Effector memory CD8-positive, alpha-beta T cell (primary cell): ENCODE measurements around the gene SLC25A21.

Experiments
- ATAC-seq: fragments of 150-1000 bp; cut with Tn5 transposase; replicated peaks from 2 replicates; pipeline ENCODE4 v1.10.0; 2021; ENCODE audit warnings: mild to moderate bottlenecking, moderate library complexity
- DNase-seq, 3 experiments: peaks; one replicate each; pipeline ENCODE4 v3.0.0; 2021
- H3K27ac Mint-ChIP-seq, 2 donors: one replicate each; pipeline ENCODE4 v1.8.0; 2022; ENCODE audit warnings: mild to moderate bottlenecking in 2 of 2, mixed read lengths in 2 of 2, moderate library complexity in 2 of 2
- H3K27me3 Mint-ChIP-seq, 2 donors: one replicate each; pipeline ENCODE4 v1.8.0; 2022; ENCODE audit warnings: mixed read lengths in 2 of 2
- H3K36me3 Mint-ChIP-seq: one replicate; pipeline ENCODE4 v1.8.0; 2022; ENCODE audit warnings: mild to moderate bottlenecking, moderate library complexity, mixed read lengths; ENCODE audit not compliant: insufficient read depth
- H3K4me1 Mint-ChIP-seq, 2 donors: one replicate each; pipeline ENCODE4 v1.8.0; 2022; ENCODE audit warnings: low read depth in 2 of 2, mixed read lengths in 2 of 2
- H3K4me3 Mint-ChIP-seq, 2 donors: one replicate each; pipeline ENCODE4 v1.8.0; 2022; ENCODE audit warnings: mild to moderate bottlenecking in 2 of 2, mixed read lengths in 2 of 2, moderate library complexity in 2 of 2
- H3K9me3 Mint-ChIP-seq, 2 donors: one replicate each; pipeline ENCODE4 v1.8.0; 2022; ENCODE audit warnings: mixed read lengths in 2 of 2

SLC25A21 gene

GRCh38 chr14:37145395-37145794, 27.0 kb downstream of the SLC25A21 start:
- H3K27ac Mint-ChIP-seq: no peak overlapping the region
- H3K4me1 Mint-ChIP-seq: no peaks in the 10 kb centered on the region

GRCh38 chr14:37144729-37145363, 27.6 kb downstream of the SLC25A21 start:
- ATAC-seq (no peak), DNase-seq (no peak)
- Mint-ChIP-seq H3K4me3 (no peak overlapping the region), H3K4me1 (no peaks in the 10 kb centered on the region), H3K27me3 (no peaks in the 10 kb centered on the region), H3K36me3 (no peaks in the 10 kb centered on the region), H3K27ac (no peak overlapping the region), H3K9me3 (peaks cover 0 to 2% of the 10 kb centered on the region in 2 donors)

More at GRCh38 chr14:37145395-37145794, 27.0 kb downstream of the SLC25A21 start:
- no peak overlapping the region for H3K4me3 Mint-ChIP-seq
- H3K36me3 Mint-ChIP-seq: no peaks in the 10 kb centered on the region
- ATAC-seq (no peak), DNase-seq (no peak)
- H3K9me3 Mint-ChIP-seq: peaks cover 0 to 2% of the 10 kb centered on the region in 2 donors
- no peaks in the 10 kb centered on the region for H3K27me3 Mint-ChIP-seq

- ATAC-seq (no peak), DNase-seq (no peak)
- H3K9me3 Mint-ChIP-seq: peaks cover 0 to 2% of the 10 kb centered on the region in 2 donors
- H3K27ac Mint-ChIP-seq: no peak overlapping the region
- H3K4me1 Mint-ChIP-seq: no peaks in the 10 kb centered on the region
- no peak overlapping the region for H3K4me3 Mint-ChIP-seq
- H3K27me3 Mint-ChIP-seq: no peaks in the 10 kb centered on the region
- no peaks in the 10 kb centered on the region for H3K36me3 Mint-ChIP-seq
These were observed 28.9 kb downstream of the SLC25A21 start for GRCh38 chr14:37143475-37143874.

DNA sequence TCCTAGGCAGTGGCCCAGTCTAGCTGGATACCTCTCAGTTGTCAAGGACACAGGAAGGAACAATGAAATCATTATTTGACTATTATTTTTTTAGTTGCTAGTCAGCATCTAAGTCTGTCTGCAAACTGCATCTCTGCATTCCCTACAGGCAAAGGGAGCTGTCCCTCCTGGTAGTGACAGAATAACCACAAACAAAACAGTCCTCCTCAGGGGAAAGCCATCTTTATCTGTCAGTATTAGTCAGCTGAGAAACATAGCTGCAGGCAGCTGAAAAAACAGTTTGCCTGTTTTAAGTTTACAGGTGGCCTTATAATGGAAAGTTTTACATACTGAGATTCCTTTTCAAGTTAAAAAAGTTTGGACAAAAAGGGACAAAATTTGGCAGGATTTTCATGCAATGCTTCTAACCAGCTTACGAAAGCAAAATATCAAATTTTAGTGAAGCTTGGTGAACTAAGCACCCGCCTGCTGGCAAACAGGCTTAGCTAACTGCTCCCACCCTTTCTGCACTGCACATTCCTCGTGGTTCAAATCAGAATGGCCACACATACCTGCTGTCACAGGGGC, 29.5 kb downstream of the SLC25A21 start:
- Mint-ChIP-seq H3K4me1 (no peaks in the 10 kb centered on the region), H3K27ac (no peak overlapping the region), H3K36me3 (no peaks in the 10 kb centered on the region), H3K9me3 (peaks cover 0 to 2% of the 10 kb centered on the region in 2 donors), H3K4me3 (no peak overlapping the region), H3K27me3 (no peaks in the 10 kb centered on the region)
- ATAC-seq (no peak), DNase-seq (no peak)

DNA sequence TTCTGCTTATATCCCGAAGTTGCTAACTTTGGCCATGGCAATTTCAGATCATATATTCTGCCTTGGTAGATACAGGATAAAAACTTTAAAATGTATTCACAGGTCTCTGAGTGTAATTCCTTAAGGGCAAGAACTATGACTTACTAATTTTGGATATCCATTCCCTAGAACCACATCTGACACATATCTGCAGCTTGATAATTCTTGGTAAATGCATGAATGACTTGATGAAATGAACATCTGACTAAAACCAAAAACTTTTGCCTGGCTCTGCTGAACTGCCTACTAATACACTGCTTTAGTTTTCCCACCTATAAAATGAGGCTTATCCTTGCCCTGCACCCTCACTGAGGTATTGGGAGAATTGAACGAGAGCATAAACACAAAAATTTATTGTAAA, 32.2 kb downstream of the SLC25A21 start:
- no peak overlapping the region for H3K4me3 Mint-ChIP-seq
- no peak for DNase-seq
- no peak overlapping the region for H3K27ac Mint-ChIP-seq
- no peaks in the 10 kb centered on the region for H3K4me1 Mint-ChIP-seq
- ATAC-seq: no peak
- H3K27me3 Mint-ChIP-seq: no peaks in the 10 kb centered on the region
- peaks cover 0 to 2% of the 10 kb centered on the region in 2 donors for H3K9me3 Mint-ChIP-seq
- H3K36me3 Mint-ChIP-seq: no peaks in the 10 kb centered on the region

GRCh38 chr14:37139710-37140109, 32.7 kb downstream of the SLC25A21 start:
- Mint-ChIP-seq H3K27ac (no peak overlapping the region), H3K9me3 (peaks cover 0 to 2% of the 10 kb centered on the region in 2 donors), H3K27me3 (no peaks in the 10 kb centered on the region), H3K4me1 (no peaks in the 10 kb centered on the region), H3K4me3 (no peak overlapping the region), H3K36me3 (no peaks in the 10 kb centered on the region)
- ATAC-seq: no peak
- DNase-seq: no peak

DNA sequence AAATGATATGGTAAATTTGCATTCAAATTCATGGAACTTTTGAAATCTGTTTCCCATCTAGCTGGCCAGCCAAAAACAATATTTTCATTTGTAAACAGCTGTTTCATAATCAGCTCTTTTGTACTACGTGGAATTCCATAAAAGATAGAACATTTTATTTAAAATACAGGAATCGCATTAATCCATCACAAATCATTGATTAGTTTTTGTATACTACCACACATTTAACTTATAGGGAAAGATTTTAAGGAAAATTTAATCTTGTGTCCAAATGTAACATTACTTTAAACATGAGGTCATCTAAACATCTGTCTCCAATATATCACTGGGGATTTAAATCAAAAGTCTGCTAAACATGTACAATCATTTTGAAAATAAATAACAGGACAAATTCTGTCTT, 33.5 kb downstream of the SLC25A21 start:
- Mint-ChIP-seq H3K27me3 (no peaks in the 10 kb centered on the region), H3K4me1 (no peaks in the 10 kb centered on the region), H3K36me3 (no peaks in the 10 kb centered on the region), H3K9me3 (peaks cover 1 to 2% of the 10 kb centered on the region in 2 donors), H3K4me3 (no peak overlapping the region), H3K27ac (no peak overlapping the region)
- no peak for DNase-seq
- no peak for ATAC-seq

DNA sequence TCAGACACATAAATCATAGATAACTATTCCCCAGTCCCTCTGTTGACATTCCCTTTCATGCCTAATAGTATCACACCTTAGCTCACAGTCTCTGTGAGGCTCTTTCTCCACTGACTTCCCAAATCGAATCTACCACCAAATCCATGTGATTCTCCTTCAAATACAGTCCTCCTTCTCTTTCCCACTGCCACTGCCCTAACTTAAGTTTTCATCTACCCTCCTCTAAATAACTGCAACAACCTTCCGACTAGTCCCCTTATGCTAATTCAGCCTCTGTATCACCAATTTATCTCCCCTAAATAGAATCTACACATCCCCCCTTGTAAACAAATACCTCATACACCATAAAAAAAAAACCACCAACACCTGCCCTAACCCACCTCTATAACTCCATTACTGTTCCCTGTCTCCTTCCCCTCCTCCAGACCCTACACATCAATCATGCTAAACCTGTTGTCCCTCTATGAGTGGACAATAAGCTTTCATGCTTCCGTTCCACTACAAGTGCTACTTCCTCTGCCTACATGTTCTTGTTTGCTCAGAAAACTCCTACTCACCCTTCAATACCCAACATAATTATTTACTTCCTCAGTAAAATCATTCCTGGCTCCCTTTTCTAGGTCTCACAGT, 39.0 kb downstream of the SLC25A21 start:
- no peak for ATAC-seq
- DNase-seq: no peak
- Mint-ChIP-seq H3K36me3 (no peaks in the 10 kb centered on the region), H3K4me1 (no peaks in the 10 kb centered on the region), H3K27ac (no peak overlapping the region), H3K4me3 (no peak overlapping the region), H3K27me3 (no peaks in the 10 kb centered on the region), H3K9me3 (peaks cover 7 to 13% of the 10 kb centered on the region in 2 donors)

- no peak for DNase-seq
- Mint-ChIP-seq H3K4me3 (no peak overlapping the region), H3K4me1 (no peaks in the 10 kb centered on the region), H3K36me3 (no peaks in the 10 kb centered on the region), H3K27ac (no peak overlapping the region), H3K9me3 (peaks cover 7 to 13% of the 10 kb centered on the region in 2 donors), H3K27me3 (no peaks in the 10 kb centered on the region)
- no peak for ATAC-seq
These were observed 41.2 kb downstream of the SLC25A21 start for GRCh38 chr14:37131205-37131604.

GRCh38 chr14:37129047-37129446, 43.4 kb downstream of the SLC25A21 start:
- H3K4me1 Mint-ChIP-seq: no peaks in the 10 kb centered on the region
- H3K27ac Mint-ChIP-seq: no peak overlapping the region
- ATAC-seq: no peak
- H3K4me3 Mint-ChIP-seq: no peak overlapping the region
- no peaks in the 10 kb centered on the region for H3K27me3 Mint-ChIP-seq
- peaks cover 7 to 13% of the 10 kb centered on the region in 2 donors for H3K9me3 Mint-ChIP-seq
- no peaks in the 10 kb centered on the region for H3K36me3 Mint-ChIP-seq
- DNase-seq: no peak

DNA sequence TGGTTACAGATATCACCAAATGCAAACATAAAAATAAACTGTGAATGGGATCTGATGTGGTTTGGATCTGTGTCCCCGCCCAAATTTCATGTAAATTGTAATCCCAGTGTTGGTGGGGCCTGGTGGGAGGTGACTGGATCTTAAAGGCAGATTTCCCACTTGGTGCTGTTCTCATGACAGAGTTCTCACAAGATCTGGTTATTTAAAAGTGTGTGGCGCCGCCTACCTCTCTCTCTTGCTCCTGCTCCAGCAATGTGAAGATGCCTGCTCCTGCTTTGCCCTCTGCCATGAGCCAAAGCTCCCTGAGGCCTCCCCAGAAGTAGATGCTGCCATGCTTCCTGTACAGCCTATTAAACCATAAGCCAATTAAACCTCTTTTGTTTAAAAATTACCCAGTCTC, 47.8 kb downstream of the SLC25A21 start:
- no peak overlapping the region for H3K27ac Mint-ChIP-seq
- H3K9me3 Mint-ChIP-seq: no peaks in the 10 kb centered on the region
- H3K36me3 Mint-ChIP-seq: no peaks in the 10 kb centered on the region
- no peaks in the 10 kb centered on the region for H3K4me1 Mint-ChIP-seq
- H3K27me3 Mint-ChIP-seq: no peaks in the 10 kb centered on the region
- H3K4me3 Mint-ChIP-seq: no peak overlapping the region
- ATAC-seq (no peak), DNase-seq (no peak)

DNA sequence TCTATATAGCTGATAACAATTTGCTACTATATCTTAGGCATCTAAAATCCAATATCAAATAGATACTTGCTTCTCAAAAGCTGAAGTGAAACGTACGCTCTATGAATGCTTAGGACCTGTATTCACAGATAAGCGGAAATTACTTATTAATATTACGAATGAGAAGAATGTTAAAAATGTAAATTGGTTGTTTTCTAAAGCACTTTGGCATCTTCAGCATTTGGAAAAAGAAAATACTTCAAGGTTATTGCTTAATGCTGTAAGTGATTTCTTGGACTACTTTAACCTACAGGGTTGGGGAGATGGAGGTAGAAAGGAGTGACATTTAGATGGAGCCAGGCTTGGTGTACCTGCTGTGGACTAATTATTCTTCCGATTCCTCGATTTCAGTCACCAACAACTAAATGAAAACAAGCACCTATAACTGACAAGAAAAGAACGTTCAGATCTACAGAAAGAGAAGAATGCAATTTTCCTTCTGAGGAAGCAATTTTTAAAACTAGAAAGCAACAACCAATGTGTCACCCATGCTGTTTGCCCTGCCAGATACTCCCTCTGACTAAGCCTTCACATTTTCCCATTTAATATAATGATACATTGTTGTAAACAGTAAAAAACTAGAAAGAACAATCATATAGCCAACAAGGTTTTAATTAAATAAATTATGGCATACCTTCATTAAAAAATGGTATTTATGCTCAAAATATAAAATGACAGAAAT, 49.3 kb downstream of the SLC25A21 start:
- ATAC-seq: no peak
- Mint-ChIP-seq H3K9me3 (no peaks in the 10 kb centered on the region), H3K27ac (no peak overlapping the region), H3K27me3 (no peaks in the 10 kb centered on the region), H3K36me3 (no peaks in the 10 kb centered on the region), H3K4me3 (no peak overlapping the region), H3K4me1 (no peaks in the 10 kb centered on the region)
- DNase-seq: no peak

GRCh38 chr14:37122288-37122687, 50.1 kb downstream of the SLC25A21 start:
- Mint-ChIP-seq H3K27ac (no peak overlapping the region), H3K4me1 (no peaks in the 10 kb centered on the region), H3K36me3 (no peaks in the 10 kb centered on the region), H3K4me3 (no peak overlapping the region), H3K9me3 (no peaks in the 10 kb centered on the region), H3K27me3 (no peaks in the 10 kb centered on the region)
- DNase-seq: no peak
- ATAC-seq: no peak
